Loucy (cell line): ENCODE results near the gene MTHFSD.

Experiments
- EZH2phosphoT487 ChIP-seq: fragments of 200-600 bp; IDR thresholded peaks from 2 replicates; pipeline ENCODE4 v1.6.1; 2018; ENCODE audit warnings: antibody characterized with exemption, mild to moderate bottlenecking, moderate library complexity, borderline replicate concordance
- TF ChIP-seq, protein P1 (sequence below): fragments of 200-600 bp; sonication (generic); conservative IDR thresholded peaks from 2 replicates; pipeline ENCODE4 v1.5.1; 2014; ENCODE audit warnings: mild to moderate bottlenecking, antibody characterized with exemption, low read length

DNA sequence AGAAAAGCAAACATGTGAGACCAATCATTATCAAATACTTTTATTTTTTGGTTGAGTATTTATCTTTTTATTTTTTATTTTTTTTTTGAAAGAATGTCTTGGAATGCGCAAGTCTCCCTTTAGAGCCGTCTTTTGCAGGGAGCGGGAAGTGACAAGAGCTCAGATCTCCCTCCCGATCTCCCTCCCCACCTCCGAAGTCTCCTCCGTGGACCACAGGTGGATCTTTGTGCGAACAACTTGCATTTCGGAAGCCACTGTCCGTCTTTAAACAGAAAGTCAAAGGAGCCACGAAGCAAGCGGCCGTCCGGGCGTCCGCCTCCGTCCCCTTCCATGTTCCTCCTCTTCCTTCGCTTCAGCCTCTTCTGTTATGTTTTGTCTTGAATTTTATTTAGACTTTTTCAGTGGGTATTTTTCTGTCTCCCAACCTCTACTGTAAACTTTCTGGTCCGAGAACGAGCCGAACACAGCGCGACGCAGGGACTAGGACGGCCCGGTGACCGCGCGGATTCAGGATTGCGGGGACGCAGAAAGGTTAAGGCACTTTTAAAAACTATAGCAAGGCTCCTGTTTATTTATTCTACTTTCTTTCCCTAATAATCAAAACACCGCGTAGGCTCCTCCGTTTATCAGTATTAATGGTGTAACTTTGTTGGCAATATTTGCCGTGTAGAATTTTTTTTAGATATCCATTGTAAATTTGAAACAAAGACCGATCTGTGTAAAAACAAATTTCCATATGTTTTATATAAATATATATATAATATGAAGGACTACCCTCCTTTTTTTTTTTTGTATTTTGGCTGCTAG lies 41.4 kb downstream of the MTHFSD start:
- TF ChIP-seq, protein P1, sequence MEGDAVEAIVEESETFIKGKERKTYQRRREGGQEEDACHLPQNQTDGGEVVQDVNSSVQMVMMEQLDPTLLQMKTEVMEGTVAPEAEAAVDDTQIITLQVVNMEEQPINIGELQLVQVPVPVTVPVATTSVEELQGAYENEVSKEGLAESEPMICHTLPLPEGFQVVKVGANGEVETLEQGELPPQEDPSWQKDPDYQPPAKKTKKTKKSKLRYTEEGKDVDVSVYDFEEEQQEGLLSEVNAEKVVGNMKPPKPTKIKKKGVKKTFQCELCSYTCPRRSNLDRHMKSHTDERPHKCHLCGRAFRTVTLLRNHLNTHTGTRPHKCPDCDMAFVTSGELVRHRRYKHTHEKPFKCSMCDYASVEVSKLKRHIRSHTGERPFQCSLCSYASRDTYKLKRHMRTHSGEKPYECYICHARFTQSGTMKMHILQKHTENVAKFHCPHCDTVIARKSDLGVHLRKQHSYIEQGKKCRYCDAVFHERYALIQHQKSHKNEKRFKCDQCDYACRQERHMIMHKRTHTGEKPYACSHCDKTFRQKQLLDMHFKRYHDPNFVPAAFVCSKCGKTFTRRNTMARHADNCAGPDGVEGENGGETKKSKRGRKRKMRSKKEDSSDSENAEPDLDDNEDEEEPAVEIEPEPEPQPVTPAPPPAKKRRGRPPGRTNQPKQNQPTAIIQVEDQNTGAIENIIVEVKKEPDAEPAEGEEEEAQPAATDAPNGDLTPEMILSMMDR = no peak
- no peak for TF ChIP-seq EZH2phosphoT487
